Fibroblast of pulmonary artery (primary cell): ENCODE measurements around the gene SH3GL3.
A peak's percentile ranks its signal among the peaks of the same experiment; 100 is the strongest.

Source experiments
- DNase-seq: peaks from one replicate; pipeline ENCODE4 v3.0.0-alpha.2; 2010; ENCODE audit warnings: low read depth
- H3K4me3 ChIP-seq: replicated peaks from 2 replicates; pipeline ENCODE4 v1.5.1; 2011; ENCODE audit warnings: low read depth, mild to moderate bottlenecking, control low read depth, low read length, moderate library complexity
- CTCF ChIP-seq: IDR thresholded peaks from 2 replicates; pipeline ENCODE4 v1.5.1; 2011; ENCODE audit warnings: mild to moderate bottlenecking, control low read depth, low read length, inconsistent platforms; ENCODE audit errors: missing control alignments

The SH3GL3 gene

GRCh38 chr15:83569341-83569740, 122.2 kb downstream of the SH3GL3 start:
- no peak overlapping the region for H3K4me3 ChIP-seq
- DNase-seq: no peak
- TF ChIP-seq CTCF: no peak

- no peak for TF ChIP-seq CTCF
- DNase-seq: no peak
- no peak overlapping the region for H3K4me3 ChIP-seq
These were observed 123.6 kb downstream of the SH3GL3 start for GRCh38 chr15:83570756-83571155.

- DNase-seq: peak; percentile 48
- H3K4me3 ChIP-seq: no peak overlapping the region
- TF ChIP-seq CTCF: peak; percentile 69
These were observed 124.9 kb downstream of the SH3GL3 start for GRCh38 chr15:83571820-83572707.

GRCh38 chr15:83574345-83574744, 127.2 kb downstream of the SH3GL3 start:
- no peak for DNase-seq
- TF ChIP-seq CTCF: no peak
- no peak overlapping the region for H3K4me3 ChIP-seq

GRCh38 chr15:83578691-83579090, 131.6 kb downstream of the SH3GL3 start:
- H3K4me3 ChIP-seq: no peak overlapping the region
- TF ChIP-seq CTCF: no peak
- DNase-seq: no peak

GRCh38 chr15:83581381-83581780, 134.2 kb downstream of the SH3GL3 start:
- H3K4me3 ChIP-seq: no peak overlapping the region
- DNase-seq: no peak
- TF ChIP-seq CTCF: no peak

- H3K4me3 ChIP-seq: no peak overlapping the region
- DNase-seq: peak; percentile 47
- TF ChIP-seq CTCF: no peak
These were observed 135.2 kb downstream of the SH3GL3 start for GRCh38 chr15:83582381-83582780.
